Neural progenitor cell (in vitro differentiated cells): ENCODE measurements around the gene NDRG2.

Experiments
- CTCF ChIP-seq: fragments of 200-600 bp; sonication (generic); IDR thresholded peaks from 2 replicates; pipeline ENCODE4 v1.5.1; 2017; ENCODE audit warnings: antibody characterized with exemption, mild to moderate bottlenecking
- EZH2 ChIP-seq: fragments of 200-600 bp; sonication (generic); IDR thresholded peaks from 2 replicates; pipeline ENCODE4 v1.6.1; 2017; ENCODE audit warnings: antibody characterized with exemption, mild to moderate bottlenecking, moderate library complexity

DNA sequence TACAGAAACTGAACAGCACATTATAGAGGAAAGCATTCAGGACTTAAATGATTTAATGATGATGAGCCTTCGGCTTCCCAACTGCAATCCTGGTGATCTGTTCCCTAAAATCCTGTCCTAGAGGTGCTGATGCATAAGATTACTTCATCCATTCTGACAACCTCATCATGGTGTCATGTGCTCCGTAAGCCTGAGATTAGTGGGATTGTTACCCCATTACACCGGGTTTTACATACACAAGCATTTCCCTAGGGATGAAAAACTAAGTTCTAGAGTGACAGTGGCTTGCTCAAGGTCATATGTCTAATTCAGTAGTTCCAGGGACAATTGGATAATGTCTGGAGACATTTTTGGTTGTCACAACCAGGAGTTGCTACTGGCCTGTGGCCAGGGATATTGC lies 12.3 kb upstream of the NDRG2 start:
- no peak for TF ChIP-seq CTCF
- no peak for TF ChIP-seq EZH2
